Dermis blood vessel endothelial cell (primary cell): ENCODE data around the gene KLHL1. TPM values are rescaled to one million over a fixed set of nuclear protein-coding genes. Genes with fewer than 3 reads are reported as not detected.

Experiments used
- DNase-seq: peaks from one replicate; pipeline ENCODE4 v3.0.0; 2010
- total RNA-seq: library from RNA; depleted of rRNA; stranded (reverse); fragments of >200 nt; gene quantifications from 2 replicates; pipeline ENCODE4 v1.2.3, GENCODE V29; 2014

Gene KLHL1
- total RNA-seq, 1 donor from 2014 or later: not detected

DNA sequence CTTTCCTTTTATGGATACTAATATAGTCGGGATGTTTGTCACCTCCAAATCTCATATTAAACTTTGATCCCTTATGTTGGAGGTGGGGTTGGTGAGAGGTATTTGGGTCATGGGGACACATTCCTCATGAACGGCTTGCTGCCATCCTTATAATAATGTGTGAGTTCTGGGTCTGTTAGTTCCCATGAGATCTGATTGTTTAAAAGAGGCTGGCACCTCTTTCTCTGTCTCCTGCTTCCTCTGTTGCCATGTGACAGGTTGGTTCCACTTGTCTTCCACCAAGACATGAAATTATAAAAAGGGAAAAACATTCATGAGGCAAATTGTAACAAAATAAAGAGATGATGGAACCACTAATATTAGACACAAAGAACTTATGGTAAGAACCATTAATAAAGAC lies 108.4 kb downstream of the KLHL1 start:
- DNase-seq: no peak

DNA sequence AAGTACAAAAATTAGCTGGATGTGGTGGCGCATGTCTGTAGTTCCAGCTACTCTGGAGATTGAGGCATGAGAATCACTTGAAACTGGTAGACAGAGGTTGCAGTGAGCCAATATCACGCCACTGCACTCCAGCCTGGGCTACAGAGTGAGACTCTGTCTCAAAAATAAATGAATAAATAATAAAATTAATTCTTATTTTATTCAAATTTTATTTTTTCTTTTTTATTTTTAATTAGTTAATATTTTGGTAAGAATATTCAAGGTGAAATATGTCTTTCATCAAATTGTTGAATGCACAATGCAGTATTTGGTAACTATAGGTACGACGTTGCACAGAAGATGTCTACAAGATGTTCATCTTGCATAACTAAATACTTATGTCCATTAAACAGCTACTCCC lies 111.2 kb downstream of the KLHL1 start:
- no peak for DNase-seq

DNA sequence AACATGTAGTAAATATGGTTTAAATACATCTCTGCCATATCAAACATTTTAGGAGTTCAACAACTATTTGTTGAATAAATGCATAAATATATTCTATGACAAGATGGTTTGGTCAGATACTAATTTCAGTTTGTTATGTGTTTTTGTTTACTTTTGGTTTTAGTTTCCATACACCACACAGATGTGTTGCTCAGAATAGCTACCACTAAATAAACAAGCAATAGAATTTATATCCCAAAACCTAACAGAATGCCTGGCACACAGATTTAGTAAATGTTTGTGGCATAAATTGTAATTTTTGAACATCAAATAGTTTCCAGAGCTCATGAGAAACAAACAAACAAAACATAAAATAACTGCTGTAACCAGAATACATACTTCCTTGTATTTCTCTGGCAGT lies 127.5 kb downstream of the KLHL1 start:
- no peak for DNase-seq

DNA sequence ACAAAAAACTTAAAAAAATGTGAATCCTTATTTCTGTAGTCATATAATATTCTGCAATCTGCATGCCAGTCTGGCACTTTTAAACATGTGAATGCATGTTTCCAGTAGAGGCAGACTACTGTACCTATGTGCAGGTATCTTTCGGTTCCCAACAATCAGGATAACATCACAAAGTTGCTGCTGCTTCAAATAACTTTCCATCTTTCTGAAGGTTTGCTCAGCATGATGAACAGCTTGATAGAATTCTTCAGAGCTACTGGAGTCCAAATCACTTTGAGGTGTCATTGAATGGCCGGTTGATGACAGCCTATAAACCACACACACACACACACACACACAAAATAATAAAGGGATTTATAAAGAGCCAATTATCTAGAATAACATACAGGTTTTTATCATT lies 132.8 kb downstream of the KLHL1 start:
- no peak for DNase-seq

DNA sequence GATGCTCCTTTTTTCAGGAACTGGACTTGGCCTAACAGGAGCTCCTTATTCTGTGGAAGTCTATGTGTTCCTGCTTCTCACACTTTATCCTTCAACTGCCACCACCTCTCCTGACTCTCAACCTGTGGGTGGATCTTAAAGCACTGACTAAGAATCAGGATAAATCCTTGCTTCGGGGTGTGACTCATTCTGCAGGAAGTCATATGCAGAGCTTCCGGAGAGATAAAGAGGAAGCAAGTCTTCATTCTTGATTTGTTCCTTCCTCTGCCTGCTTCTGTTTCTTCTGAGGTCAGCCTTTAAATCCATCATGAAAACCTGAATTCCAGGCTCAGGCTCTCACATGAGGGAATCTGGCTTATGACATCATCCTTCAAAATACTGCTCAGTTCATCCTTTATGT lies 137.7 kb downstream of the KLHL1 start:
- no peak for DNase-seq

DNA sequence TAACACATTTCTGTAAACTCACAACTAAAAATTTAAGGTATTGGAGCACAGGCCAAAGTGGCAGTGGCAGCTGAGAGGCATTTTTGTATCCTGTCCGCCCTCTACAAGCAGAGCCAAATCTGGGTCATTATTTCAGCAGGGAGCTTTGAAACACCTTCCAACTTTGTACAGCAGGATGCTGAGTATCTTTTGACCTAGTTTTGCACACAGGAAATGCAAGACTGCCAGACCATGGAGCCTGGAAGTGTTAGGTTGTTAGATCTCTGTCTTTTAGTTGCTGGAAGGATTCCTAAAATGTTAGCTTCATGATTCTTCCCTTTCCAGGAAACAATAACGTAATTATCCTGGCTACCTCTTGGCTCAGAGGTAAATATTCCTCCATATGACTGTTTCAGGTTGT lies 149.2 kb downstream of the KLHL1 start:
- DNase-seq: no peak

DNA sequence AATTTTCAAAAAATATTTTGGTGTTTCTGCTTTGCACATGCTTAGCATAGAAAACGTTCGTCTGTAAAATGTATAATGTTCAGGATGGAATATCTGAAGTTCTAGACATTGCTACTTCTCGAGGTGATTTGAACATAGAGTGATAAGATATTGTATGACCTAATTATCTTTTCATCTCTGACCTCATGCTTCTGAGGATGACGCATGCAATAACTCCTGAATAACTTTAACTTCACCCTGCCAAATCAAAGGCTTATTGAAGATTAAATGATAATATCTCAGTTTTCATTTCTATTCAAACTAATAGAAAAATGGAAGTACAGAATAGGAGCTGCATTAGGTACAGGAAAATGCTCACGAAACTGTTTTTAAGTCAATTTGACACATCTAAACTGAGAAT lies 151.4 kb downstream of the KLHL1 start:
- DNase-seq: no peak

DNA sequence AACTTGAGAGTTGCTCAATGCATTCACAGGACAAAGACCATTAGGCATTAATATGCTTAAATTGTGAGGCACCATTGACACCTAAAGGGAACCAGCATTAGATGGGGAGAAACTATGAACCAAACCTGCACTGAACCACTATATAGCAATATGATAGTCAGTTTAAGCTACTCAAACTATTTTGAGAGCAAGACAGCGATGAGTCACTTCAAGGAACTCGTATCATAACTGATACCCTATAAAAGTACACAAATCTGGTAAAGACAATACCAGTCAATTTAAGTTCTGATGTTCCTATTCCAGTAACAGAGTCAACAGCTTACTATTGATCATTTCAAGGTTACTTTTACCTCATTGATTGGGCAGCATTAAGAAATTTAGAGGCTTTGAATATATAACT lies 151.9 kb downstream of the KLHL1 start:
- no peak for DNase-seq

DNA sequence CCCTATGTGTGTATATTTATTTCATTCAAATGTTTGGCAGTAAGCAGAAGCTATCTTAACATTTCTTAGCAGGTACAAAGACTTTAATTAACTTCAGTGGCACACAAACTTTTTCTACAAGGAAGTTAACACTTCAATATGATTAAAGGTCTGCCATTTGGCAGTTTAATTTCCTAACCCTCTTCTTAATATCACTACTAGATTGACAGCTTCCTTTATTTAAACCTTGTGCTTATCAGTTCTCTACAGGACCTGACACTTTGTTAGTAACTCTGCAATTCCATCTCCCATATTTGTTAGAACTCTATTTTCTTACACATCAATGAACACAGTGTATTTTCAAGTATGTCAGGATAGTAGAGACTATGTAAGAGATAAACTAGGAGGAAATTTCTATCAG lies 153.0 kb downstream of the KLHL1 start:
- DNase-seq: no peak

DNA sequence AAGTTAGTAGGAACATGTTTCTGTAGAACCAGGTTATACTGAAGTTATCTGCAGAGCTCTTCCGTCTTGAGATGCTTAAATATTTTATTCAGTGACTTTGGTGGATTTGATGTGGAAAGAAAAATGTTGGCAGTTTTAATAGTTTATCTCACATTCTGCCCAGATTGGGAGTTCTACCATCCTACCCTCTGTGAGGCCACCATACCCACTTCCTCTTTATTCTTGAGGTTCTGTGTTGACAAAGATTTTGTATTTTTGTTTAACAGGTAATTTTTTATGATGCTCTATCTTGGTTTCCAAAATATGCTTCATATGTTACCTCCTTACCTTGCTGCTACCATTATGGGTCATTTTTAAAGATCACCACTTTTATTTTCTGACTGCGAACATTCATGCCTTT lies 156.8 kb downstream of the KLHL1 start:
- no peak for DNase-seq

DNA sequence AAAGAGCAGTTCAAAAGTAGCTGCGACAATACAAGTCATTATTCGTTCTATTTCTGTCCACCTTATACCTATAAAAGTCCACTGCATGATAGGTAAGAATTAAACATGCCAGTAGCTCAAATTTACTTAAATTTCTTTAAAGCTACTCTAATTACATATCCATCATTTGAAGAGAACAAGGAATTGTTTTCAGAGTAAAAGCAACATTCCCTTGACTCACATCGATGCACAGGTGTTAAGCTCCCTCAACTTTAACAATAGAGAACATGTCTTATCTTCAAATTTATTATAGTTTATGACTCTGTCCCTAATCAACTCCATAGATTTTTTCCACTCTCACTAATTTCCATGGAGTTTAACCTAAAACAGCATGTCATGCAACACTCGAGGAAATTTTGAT lies 158.1 kb downstream of the KLHL1 start:
- no peak for DNase-seq

DNA sequence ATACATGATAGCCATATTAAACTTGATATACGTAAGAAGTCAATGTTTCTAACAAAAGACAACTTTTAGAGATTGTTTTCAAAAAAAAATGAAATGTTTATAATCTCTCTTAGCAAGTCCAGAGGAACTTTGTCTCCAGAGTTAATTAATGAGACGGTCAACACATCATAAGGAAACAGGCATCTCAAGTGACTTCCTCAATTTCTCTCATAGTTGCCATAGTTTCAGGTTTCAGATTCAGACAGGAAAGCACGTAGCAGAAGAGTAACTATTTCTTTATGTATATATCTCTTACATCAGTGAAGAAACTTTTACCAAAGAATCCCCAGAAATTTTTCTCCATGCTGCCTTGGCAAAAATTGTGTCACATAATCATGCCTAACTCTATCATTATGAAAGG lies 160.2 kb downstream of the KLHL1 start:
- no peak for DNase-seq

DNA sequence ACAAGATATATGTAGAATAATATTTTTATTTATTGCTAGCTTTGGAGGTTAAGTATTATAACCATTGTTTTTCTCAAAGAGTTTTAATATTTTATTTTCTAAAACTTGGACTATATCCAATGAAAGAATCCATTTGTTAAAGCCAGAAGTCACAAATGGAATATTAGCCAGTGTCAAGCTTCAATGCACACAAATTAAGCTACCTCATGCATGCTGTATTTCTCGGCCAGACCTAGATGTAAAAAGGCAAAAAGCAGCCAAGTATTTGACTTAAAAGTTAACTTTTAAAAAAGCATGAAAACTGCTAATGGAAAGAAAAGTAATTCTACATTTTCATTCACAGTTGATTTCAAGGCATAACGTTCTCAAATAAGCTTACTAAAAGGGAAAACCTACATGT lies 160.7 kb downstream of the KLHL1 start:
- no peak for DNase-seq

DNA sequence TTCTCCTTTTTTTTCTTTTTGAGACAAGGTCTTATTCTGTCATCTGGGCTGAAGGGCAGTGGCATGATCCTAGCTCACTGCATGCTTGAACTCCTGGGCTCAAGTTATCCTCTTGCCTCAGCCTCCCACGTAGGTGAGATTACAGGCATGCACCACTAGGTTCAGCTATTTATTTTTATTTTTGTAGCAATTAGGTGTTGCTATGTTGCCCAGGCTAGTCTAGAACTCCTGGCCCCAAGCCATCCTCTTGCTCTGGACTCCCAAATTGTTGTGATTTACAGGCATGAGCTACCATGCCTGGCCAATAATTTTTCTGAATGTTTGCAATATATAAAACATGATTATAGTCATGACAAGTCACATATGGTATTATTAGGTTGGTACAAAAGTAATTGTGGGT lies 161.7 kb downstream of the KLHL1 start:
- DNase-seq: no peak

DNA sequence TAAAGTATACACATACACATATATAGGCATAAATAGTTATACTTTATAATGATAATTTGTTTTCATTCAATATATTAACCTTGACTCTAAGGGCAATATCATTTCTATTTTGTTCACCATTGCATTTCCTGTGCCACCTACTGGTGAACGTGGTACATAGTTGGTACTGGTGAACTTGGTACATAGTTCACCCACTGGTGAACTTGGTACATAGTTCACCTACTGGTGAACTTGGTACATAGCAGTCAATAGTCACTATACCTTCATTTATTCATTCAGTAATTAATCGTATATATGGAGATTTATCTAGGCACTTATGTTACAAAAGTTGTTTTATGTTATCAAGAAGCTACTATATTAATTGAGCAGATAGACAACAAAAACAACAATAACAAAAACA lies 173.2 kb downstream of the KLHL1 start:
- no peak for DNase-seq

DNA sequence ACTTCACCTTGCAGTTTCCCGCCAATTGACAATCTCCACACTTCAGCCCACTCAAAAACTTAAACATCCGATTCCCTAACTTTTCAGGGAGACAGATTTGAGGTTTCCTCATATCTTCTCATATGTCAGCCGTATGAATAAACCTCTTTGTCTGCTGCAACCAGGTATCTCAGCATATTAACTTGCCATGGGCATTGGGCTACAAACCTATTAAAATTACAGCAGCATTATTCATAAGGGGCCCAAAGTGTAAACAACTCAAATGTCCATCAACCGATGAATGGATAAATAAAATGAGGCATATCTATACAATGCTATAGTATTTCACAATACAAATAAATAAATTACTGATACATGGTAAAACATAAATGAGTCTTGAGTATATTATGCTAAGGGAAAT lies 180.0 kb downstream of the KLHL1 start:
- DNase-seq: no peak

DNA sequence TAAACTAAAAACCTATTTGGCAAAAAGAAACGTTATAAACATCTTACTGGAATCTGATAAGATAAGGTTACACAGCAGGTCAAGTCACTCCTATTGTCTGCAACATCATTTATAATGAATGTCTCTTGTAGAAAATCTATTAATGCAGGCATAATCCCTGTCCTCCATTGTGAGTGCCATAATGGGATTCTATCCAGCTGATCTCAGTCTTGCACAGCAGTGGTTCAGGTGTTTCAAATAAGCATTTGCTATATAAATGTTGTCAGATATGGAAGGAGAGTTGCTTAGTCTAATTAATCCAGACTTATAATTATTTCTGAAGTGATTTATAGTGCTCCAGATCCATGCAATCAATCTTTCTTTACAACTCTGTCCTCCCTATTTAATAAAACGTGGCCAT lies 187.1 kb downstream of the KLHL1 start:
- DNase-seq: no peak

DNA sequence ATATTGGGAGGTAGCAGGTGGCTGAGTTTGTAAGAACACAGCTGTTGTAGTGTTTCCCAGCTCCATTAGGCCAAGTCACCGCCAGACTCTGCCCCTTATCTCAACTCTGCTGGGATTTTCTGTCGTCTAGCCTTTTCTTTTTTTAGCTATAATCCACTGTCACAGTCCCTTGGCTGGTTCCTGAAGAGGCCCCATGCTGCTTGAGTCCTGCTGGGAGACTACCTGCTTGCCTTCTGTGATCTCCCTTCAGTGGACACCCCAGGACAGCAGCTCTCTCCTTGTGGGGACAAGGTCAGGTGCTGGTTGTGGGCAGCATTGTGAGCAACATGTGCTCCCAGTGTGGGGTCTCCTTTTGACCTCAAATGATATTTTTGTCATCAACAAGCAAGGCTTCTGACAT lies 195.6 kb downstream of the KLHL1 start:
- DNase-seq: no peak

DNA sequence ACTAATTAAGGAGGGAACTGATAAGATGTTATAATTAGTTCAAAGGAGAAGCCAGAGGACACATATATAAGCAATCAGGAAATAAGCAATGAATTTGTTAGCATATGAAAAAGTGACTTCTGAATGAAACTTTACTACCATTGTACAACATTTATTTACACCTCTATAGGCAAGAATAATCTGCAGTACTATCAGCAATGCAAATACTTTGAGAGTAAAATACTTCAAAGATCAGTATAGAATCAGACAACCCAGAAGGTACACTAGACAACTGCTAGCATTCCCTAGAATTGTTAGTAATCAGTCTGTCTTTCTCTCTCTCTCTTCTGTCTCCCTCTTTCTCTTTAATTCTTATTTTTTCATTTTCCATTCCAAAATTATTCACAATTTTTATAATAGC lies 197.5 kb downstream of the KLHL1 start:
- no peak for DNase-seq

DNA sequence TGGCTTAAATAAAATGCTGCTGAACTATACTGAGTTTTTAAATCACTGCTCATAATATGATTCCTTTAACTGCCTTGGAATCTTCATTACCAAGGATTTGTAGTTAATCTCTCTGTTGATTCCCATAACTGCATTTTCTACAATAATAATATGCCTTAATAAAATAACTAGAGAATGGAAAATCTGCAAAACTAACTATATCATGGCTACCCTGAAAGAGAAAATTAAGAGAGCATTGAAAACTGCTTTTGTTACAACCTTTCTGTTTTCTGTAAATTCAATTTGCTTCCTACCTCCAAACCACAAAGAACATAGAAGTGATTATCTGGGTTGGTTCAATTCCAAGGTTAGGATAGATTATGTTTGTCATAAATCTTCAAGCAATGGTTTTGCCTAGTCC lies 203.5 kb downstream of the KLHL1 start:
- DNase-seq: no peak

DNA sequence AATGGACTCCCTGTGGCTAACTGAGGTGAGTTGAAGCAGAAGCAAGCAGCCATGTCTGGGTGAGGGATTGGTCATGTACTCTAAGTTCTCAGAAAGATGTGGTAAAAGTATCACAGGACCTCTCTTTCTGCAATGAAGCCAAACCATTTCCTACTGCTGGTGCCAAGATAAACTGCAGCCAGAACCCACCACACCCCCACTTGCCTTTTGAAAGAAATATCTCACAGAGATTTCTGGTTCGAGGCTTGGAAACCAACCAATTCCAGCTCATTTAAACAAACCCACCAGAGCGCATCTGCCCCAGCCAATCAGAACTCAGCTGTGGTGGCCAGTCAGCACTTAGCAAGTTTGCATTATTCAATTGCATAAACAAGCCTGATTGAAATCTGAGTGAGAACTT lies 205.2 kb downstream of the KLHL1 start:
- DNase-seq: no peak

DNA sequence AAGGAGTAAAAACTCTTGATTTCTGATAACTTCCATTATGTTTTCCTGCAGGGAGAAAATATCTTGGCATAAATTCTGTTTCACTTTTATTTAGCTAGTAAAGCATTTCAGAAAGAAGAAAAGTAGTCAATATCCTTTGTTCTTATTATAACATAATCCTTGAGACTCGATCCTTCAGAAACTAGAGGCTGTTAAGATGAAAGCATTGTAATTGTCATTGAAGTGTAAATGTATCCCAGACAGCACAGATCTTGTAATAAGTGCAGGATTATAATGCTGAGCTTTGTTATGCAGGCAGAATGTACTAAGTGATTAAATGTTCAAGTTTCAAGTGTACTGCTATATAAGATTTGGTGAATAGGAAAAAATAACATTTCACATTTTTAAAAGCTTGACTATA lies 225.8 kb downstream of the KLHL1 start:
- DNase-seq: no peak

DNA sequence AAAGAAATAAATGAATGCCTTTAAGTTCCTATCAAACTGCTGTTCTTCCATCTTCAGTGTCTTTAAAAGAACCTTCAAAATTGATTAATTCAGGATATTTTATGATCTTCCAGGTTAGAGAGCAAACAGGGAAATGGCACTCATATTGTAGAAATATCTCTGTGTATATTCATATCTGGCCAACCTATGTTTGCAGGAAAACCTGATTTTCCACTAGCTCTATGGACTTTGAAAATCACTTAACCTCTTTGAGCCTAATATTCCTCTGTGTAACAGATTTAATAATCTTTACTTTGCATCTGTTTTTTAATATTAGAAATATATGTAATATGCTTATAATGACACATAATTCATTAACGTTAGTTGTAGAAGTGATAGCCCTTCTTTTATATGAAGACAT lies 228.3 kb downstream of the KLHL1 start:
- DNase-seq: no peak

DNA sequence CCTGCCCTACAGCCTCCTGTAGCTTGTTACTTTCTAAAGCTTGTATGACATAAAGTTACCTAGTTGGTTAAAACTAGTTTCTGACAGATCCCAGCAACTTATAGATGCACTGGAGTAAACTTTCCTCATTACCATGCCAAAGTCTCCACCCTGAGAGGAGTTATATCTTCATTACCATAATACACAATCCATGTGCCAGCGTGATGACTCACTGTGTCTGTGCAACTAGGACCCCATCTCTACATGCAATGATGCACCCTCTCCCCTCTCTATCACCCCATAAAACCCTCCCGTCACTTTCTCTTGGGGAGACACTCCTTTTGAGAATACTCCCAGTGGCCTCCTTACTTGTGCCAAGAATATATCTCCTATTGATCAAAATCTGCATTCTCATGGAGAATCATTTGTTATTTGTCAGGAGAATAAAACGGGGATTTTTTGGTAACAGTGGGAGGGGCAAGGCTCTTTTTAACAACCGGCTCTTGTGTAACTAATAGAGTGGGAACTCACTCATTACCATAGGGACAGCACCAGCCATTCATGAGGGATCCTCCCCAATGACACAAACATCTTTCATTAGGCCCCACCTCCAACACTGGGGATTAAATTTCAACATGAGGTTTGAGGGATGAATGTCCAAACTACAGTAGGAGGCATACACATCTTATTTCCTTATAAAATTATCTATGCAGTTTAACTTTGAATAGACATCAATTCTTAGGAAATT lies 235.8 kb downstream of the KLHL1 start:
- DNase-seq: no peak

DNA sequence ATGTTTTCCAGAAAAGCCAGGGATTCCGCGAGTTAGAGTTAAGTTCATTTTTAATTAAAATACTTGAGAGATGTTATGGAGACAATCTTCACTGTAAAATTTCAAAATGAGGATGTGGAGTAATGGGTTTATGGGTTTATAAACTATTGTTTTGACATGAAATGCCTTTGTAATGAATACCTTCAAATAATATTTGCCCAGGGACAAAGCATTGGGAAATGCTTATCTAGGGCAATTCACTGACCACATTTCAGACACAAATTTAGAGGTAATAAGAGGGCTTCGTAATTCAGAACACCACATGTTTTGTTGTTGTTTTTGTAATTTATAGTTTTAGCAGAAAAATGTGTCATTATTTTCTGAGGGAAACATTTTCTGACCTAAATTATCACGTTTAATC lies 241.7 kb downstream of the KLHL1 start:
- no peak for DNase-seq
